Measurements from ENCODE around the gene KIF13A.

The KIF13A gene

GRCh38 chr6:17987447-17987696 lies at the start of gene KIF13A:
KIF13A (minus strand) TSS chr6:17987635; CDS start chr6:17987463, 172 bp downstream.
- H3K27ac ChIP-seq = peak within 1 kb of the TSS; percentile 49
- TF ChIP-seq ZFX (IDR thresholded peaks at IDR 0.05; ENCODE audit: borderline replicate concordance) = no peak
- TF ChIP-seq CTCF (IDR thresholded peaks at IDR 0.05) = no peak

- H3K27ac ChIP-seq = no peak overlapping the region
- no peak for TF ChIP-seq CTCF (IDR thresholded peaks at IDR 0.05)
- TF ChIP-seq ZFX (IDR thresholded peaks at IDR 0.05; ENCODE audit: borderline replicate concordance) = no peak
Observed at GRCh38 chr6:18036781-18037180, 49.3 kb upstream of the KIF13A start.

GRCh38 chr6:18035330-18035854 lies 48.0 kb upstream of the KIF13A start:
- TF ChIP-seq ZFX (IDR thresholded peaks at IDR 0.05; ENCODE audit: borderline replicate concordance) (no peak), CTCF (IDR thresholded peaks at IDR 0.05) (no peak)
- no peak overlapping the region for H3K27ac ChIP-seq

GRCh38 chr6:18034798-18035202 lies 47.4 kb upstream of the KIF13A start:
- H3K27ac ChIP-seq = no peak overlapping the region
- TF ChIP-seq CTCF (IDR thresholded peaks at IDR 0.05) = no peak
- TF ChIP-seq ZFX (IDR thresholded peaks at IDR 0.05; ENCODE audit: borderline replicate concordance) = no peak

GRCh38 chr6:18031680-18032256 lies 44.3 kb upstream of the KIF13A start:
- TF ChIP-seq CTCF (IDR thresholded peaks at IDR 0.05) (no peak), ZFX (IDR thresholded peaks at IDR 0.05; ENCODE audit: borderline replicate concordance) (no peak)
- no peak overlapping the region for H3K27ac ChIP-seq

GRCh38 chr6:18031189-18031588 lies 43.8 kb upstream of the KIF13A start:
- no peak for TF ChIP-seq CTCF (IDR thresholded peaks at IDR 0.05)
- no peak for TF ChIP-seq ZFX (IDR thresholded peaks at IDR 0.05; ENCODE audit: borderline replicate concordance)
- no peak overlapping the region for H3K27ac ChIP-seq

- TF ChIP-seq CTCF (IDR thresholded peaks at IDR 0.05) = no peak
- TF ChIP-seq ZFX (IDR thresholded peaks at IDR 0.05; ENCODE audit: borderline replicate concordance) = no peak
- no peak overlapping the region for H3K27ac ChIP-seq
Observed at GRCh38 chr6:18028332-18028731, 40.9 kb upstream of the KIF13A start.

Data from 22Rv1 (cell line).